Astrocyte (in vitro differentiated cells and primary cell): ENCODE results near the gene PPP1R13B. TPM values are rescaled to one million over a fixed set of nuclear protein-coding genes. Genes with fewer than 3 reads are reported as not detected.

Experiments
- DNase-seq: peaks from one replicate; pipeline ENCODE4 v3.0.0-alpha.2; 2010; ENCODE audit warnings: low read depth
- FAIRE-seq: peaks from 2 replicates; lab custom pipeline; 2011; peaks lifted over from hg19 to GRCh38; lab: Jason Lieb, UNC
- H2AFZ ChIP-seq: 2 replicates; pipeline ENCODE4 v1.6.0; 2012; ENCODE audit warnings: low read depth, low read length, inconsistent platforms
- H3K27ac ChIP-seq: 2 replicates; pipeline ENCODE4 v1.5.1; 2011; ENCODE audit warnings: low read depth, low read length, inconsistent platforms
- H3K27me3 ChIP-seq: 2 replicates; pipeline ENCODE4 v1.6.0; 2011; ENCODE audit warnings: low read length, inconsistent platforms; ENCODE audit not compliant: insufficient read depth
- H3K36me3 ChIP-seq: 2 replicates; pipeline ENCODE4 v1.5.1; 2011; ENCODE audit warnings: low read length, inconsistent platforms; ENCODE audit not compliant: insufficient read depth
- H3K4me1 ChIP-seq: 2 replicates; pipeline ENCODE4 v1.5.1; 2011; ENCODE audit warnings: low read length, inconsistent platforms; ENCODE audit not compliant: insufficient read depth
- H3K4me2 ChIP-seq: 2 replicates; pipeline ENCODE4 v1.6.0; 2012; ENCODE audit warnings: low read length, inconsistent platforms
- H3K4me3 ChIP-seq: 2 replicates; pipeline ENCODE4 v1.5.1; 2011; ENCODE audit warnings: low read depth, mild to moderate bottlenecking, low read length, inconsistent platforms; ENCODE audit not compliant: insufficient read depth
- H3K79me2 ChIP-seq: 2 replicates; pipeline ENCODE4 v1.6.0; 2012; ENCODE audit warnings: mild to moderate bottlenecking, low read length, inconsistent platforms; ENCODE audit not compliant: insufficient read depth
- H3K9ac ChIP-seq: 2 replicates; pipeline ENCODE4 v1.6.0; 2012; ENCODE audit warnings: mild to moderate bottlenecking, low read length, inconsistent platforms
- H3K9me3 ChIP-seq: 2 replicates; pipeline ENCODE4 v1.5.1; 2012; ENCODE audit warnings: low read depth, mild to moderate bottlenecking, low read length, inconsistent platforms; ENCODE audit not compliant: insufficient read depth
- H4K20me1 ChIP-seq: 2 replicates; pipeline ENCODE4 v1.6.0; 2012; ENCODE audit warnings: low read length, inconsistent platforms; ENCODE audit not compliant: insufficient read depth
- H3K27ac Mint-ChIP-seq: one replicate; pipeline ENCODE4 v1.8.0; 2021; ENCODE audit warnings: mild to moderate bottlenecking, mixed read lengths; ENCODE audit not compliant: unreplicated experiment
- H3K27me3 Mint-ChIP-seq: one replicate; pipeline ENCODE4 v1.8.0; 2021; ENCODE audit warnings: low read depth, mixed read lengths; ENCODE audit not compliant: unreplicated experiment
- H3K36me3 Mint-ChIP-seq: one replicate; pipeline ENCODE4 v1.8.0; 2021; ENCODE audit warnings: low read depth, mixed read lengths; ENCODE audit not compliant: unreplicated experiment
- H3K4me1 Mint-ChIP-seq: one replicate; pipeline ENCODE4 v1.8.0; 2021; ENCODE audit warnings: low read depth, mixed read lengths; ENCODE audit not compliant: unreplicated experiment
- H3K4me3 Mint-ChIP-seq: one replicate; pipeline ENCODE4 v1.8.0; 2021; ENCODE audit warnings: mild to moderate bottlenecking, moderate library complexity, mixed read lengths; ENCODE audit not compliant: unreplicated experiment
- H3K9me3 Mint-ChIP-seq: one replicate; pipeline ENCODE4 v1.8.0; 2021; ENCODE audit warnings: mild to moderate bottlenecking, mixed read lengths; ENCODE audit not compliant: unreplicated experiment
- CTCF ChIP-seq: IDR thresholded peaks from 2 replicates; pipeline ENCODE4 v1.5.1; 2011; ENCODE audit warnings: low read depth, mild to moderate bottlenecking, inconsistent platforms, low read length, moderate library complexity; ENCODE audit not compliant: insufficient read depth
- EZH2 ChIP-seq: IDR thresholded peaks from 2 replicates; pipeline ENCODE4 v1.6.1; 2012; ENCODE audit warnings: mild to moderate bottlenecking, low read length, inconsistent platforms; ENCODE audit not compliant: insufficient read depth
- total RNA-seq: library from RNA; stranded (reverse); gene quantifications from 2 replicates; pipeline ENCODE4 v1.2.1, GENCODE V29; 2021

Gene PPP1R13B
- total RNA-seq, 1 donor from 2014 or later, result 7.0 TPM

DNA sequence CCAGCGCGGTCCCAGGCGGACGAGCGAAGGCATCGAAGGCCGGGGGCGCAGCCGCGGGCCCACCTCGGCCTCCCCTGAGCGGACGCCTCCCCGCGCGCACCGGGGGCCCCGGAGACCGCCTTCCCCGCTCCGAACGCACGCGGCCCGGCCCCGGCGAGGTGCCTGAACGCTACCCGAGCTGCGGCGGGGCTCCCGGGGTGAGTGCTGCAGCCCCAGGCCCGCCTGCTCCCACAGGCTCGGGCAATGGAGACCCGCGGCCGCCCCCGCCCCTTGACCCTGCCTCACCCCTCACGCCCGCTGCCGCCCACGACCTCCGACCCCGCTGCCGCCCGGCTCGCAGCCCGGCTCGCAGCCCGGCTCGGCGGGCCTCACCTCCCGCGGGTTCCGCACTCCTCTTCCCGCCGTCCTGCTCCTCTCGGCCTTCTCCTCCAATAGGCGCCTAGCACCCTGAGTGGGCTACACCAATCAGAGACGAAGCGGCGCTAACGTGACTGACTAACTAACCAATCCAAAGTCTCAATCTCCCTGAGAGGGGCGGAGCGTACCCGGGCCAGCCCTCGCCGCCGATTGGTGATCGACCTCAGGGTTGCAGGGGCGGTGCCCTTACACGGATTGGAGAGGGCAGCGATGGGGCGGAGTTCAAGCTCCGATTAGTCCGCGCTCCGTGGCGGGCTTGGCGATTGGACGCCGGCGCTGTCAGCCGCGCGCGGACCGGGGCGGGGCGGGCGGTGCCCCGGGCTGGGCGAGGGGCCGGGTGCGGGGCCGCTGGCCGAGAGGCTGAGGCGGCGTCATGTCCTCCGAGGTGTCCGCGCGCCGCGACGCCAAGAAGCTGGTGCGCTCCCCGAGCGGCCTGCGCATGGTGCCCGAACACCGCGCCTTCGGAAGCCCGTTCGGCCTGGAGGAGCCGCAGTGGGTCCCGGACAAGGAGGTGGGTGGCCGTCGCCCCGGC lies 132.0 kb downstream of the PPP1R13B start, which contains the start of the genes XRCC3 and ZFYVE21:
TSS of gene XRCC3 (minus strand) at position 400 of the 949 bp plus-strand sequence. CDS start 4,364 bp downstream, outside the sequence.
TSS of gene ZFYVE21 (plus strand) at position 759 of the 949 bp plus-strand sequence. CDS start at position 791, 32 bp downstream.
- FAIRE-seq, result peak; percentile 56
- H3K4me3 ChIP-seq, result peak within 1 kb of the TSS; percentile 71
- no peaks in the 10 kb centered on the region for H3K36me3 ChIP-seq
- Mint-ChIP-seq H3K4me3 (peak within 1 kb of the TSS; percentile 89), H3K27ac (peak within 1 kb of the TSS; percentile 81), H3K36me3 (peaks cover 7% of the 10 kb centered on the region), H3K9me3 (no peaks in the 10 kb centered on the region), H3K4me1 (peaks cover 31% of the 10 kb centered on the region), H3K27me3 (no peaks in the 10 kb centered on the region)
- H3K9ac ChIP-seq, result peak within 1 kb of the TSS; percentile 84
- no peaks in the 10 kb centered on the region for H3K27me3 ChIP-seq
- peaks cover 68% of the 10 kb centered on the region for H4K20me1 ChIP-seq
- TF ChIP-seq EZH2, result no peak
- no peak for TF ChIP-seq CTCF
- peak within 1 kb of the TSS; percentile 11 for H2AFZ ChIP-seq
- H3K4me2 ChIP-seq, result peak within 1 kb of the TSS; percentile 99
- peaks cover 42% of the 10 kb centered on the region for H3K4me1 ChIP-seq
- DNase-seq, result peak; percentile 96
- no peaks in the 10 kb centered on the region for H3K9me3 ChIP-seq
- H3K27ac ChIP-seq, result peak within 1 kb of the TSS; percentile 65
- peaks cover 71% of the 10 kb centered on the region for H3K79me2 ChIP-seq

DNA sequence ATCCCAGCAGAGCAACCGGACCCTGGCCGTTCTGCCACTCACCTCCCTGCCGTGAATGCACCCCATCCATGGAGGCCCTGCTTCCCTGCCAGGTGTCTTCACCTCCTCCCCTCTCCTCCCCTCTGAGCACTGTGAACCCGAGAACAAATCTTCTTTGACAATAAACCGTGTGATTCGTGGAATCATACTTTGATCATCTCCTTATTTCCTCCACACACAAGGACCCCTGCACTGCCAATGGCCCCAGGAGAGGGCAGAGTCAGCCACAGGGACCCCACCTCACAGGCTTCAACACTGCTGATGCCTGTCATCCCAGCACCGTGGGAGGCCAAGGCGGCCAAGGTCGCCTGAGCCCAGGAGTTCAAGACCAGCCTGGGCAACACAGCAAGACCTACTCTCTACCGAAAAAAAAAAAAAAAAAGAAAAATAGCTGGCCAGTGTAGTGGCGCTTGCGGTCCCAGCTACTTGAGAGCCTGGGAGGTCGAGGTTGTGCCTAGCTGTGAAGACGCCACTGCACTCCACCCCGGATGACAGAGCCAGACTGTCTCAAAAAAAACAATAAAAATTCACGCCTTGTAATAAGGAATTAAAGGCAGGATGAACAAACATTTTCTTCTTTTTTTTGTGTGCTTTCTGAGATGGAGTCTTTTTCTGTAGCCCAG lies 133.2 kb downstream of the PPP1R13B start:
- FAIRE-seq, result no peak
- peak overlapping the region; percentile 78 for H3K9ac ChIP-seq
- peak overlapping the region; percentile 81 for H3K27ac Mint-ChIP-seq

More for the DNA sequence above, 133.2 kb downstream of the PPP1R13B start:
- H3K9me3 ChIP-seq, result no peaks in the 10 kb centered on the region
- H3K4me3 ChIP-seq, result peak overlapping the region; percentile 51
- H2AFZ ChIP-seq, result no peak overlapping the region
- DNase-seq, result no peak
- peaks cover 42% of the 10 kb centered on the region for H3K4me1 ChIP-seq
- TF ChIP-seq CTCF, result no peak
- no peak for TF ChIP-seq EZH2
- H3K4me3 Mint-ChIP-seq, result peak overlapping the region; percentile 81
- no peaks in the 10 kb centered on the region for H3K36me3 ChIP-seq
- H3K4me2 ChIP-seq, result peak overlapping the region; percentile 82
- peaks cover 57% of the 10 kb centered on the region for H4K20me1 ChIP-seq
- H3K27me3 ChIP-seq, result no peaks in the 10 kb centered on the region
- H3K9me3 Mint-ChIP-seq, result no peaks in the 10 kb centered on the region
- H3K79me2 ChIP-seq, result peaks cover 59% of the 10 kb centered on the region
- no peaks in the 10 kb centered on the region for H3K27me3 Mint-ChIP-seq
- H3K36me3 Mint-ChIP-seq, result peaks cover 7% of the 10 kb centered on the region
- H3K27ac ChIP-seq, result no peak overlapping the region
- H3K4me1 Mint-ChIP-seq, result peaks cover 28% of the 10 kb centered on the region
